H9 (cell line): ENCODE measurements around the gene VDAC2. TPM values are rescaled to one million over a fixed set of nuclear protein-coding genes. Genes with fewer than 3 reads are reported as not detected.

Source experiments
- DNase-seq: peaks from one replicate; pipeline ENCODE4 v3.0.0-alpha.2; 2017
- H2AFZ ChIP-seq: one replicate; pipeline ENCODE4 v1.6.1; 2013; ENCODE audit warnings: mild to moderate bottlenecking, low read length, control low read depth, moderate library complexity
- H2AK5ac ChIP-seq: 2 replicates; pipeline ENCODE4 v1.6.1; 2013; ENCODE audit warnings: low read length, control low read depth, mixed read lengths; ENCODE audit not compliant: insufficient read length
- H2BK120ac ChIP-seq: one replicate; pipeline ENCODE4 v1.6.1; 2013; ENCODE audit warnings: low read depth, mild to moderate bottlenecking, low read length, control low read depth, inconsistent platforms; ENCODE audit not compliant: poor library complexity, severe bottlenecking
- H2BK12ac ChIP-seq: 2 replicates; pipeline ENCODE4 v1.6.1; 2013; ENCODE audit warnings: low read length, control low read depth, mixed read lengths, low read depth; ENCODE audit not compliant: insufficient read length
- H2BK15ac ChIP-seq: 2 replicates; pipeline ENCODE4 v1.6.1; 2013; ENCODE audit warnings: low read depth, low read length, control low read depth
- H2BK20ac ChIP-seq: one replicate; pipeline ENCODE4 v1.6.1; 2013; ENCODE audit warnings: low read depth, mild to moderate bottlenecking, low read length, control low read depth, inconsistent platforms; ENCODE audit not compliant: poor library complexity, severe bottlenecking
- H2BK5ac ChIP-seq: 2 replicates; pipeline ENCODE4 v1.6.1; 2013; ENCODE audit warnings: low read length, control low read depth, mixed read lengths; ENCODE audit not compliant: insufficient read length
- H3K14ac ChIP-seq: 2 replicates; pipeline ENCODE4 v1.6.1; 2013; ENCODE audit warnings: low read length, control low read depth; ENCODE audit not compliant: insufficient read depth
- H3K18ac ChIP-seq: 2 replicates; pipeline ENCODE4 v1.6.1; 2013; ENCODE audit warnings: low read depth, mild to moderate bottlenecking, mixed read lengths, low read length, control low read depth; ENCODE audit not compliant: insufficient read length
- H3K23ac ChIP-seq: 2 replicates; pipeline ENCODE4 v1.6.1; 2013; ENCODE audit warnings: low read length, control low read depth, mixed read lengths, low read depth; ENCODE audit not compliant: insufficient read length
- H3K23me2 ChIP-seq: 2 replicates; pipeline ENCODE4 v1.6.1; 2013; ENCODE audit warnings: low read depth, mild to moderate bottlenecking, mixed read lengths, low read length, control low read depth; ENCODE audit not compliant: insufficient read length, poor library complexity, severe bottlenecking
- H3K27ac ChIP-seq: 2 replicates; pipeline ENCODE4 v1.5.1; 2013; ENCODE audit warnings: low read length, control low read depth, mixed read lengths, low read depth; ENCODE audit not compliant: insufficient read length
- H3K27me3 ChIP-seq: 2 replicates; pipeline ENCODE4 v1.6.1; 2013; ENCODE audit warnings: low read length, control low read depth, inconsistent platforms; ENCODE audit not compliant: insufficient read depth
- H3K4ac ChIP-seq: 2 replicates; pipeline ENCODE4 v1.6.1; 2013; ENCODE audit warnings: low read depth, mild to moderate bottlenecking, control low read depth, inconsistent platforms, low read length, moderate library complexity
- H3K4me1 ChIP-seq: 2 replicates; pipeline ENCODE4 v1.6.1; 2013; ENCODE audit warnings: low read length, control low read depth, inconsistent platforms; ENCODE audit not compliant: insufficient read depth
- H3K4me2 ChIP-seq: 2 replicates; pipeline ENCODE4 v1.6.1; 2013; ENCODE audit warnings: low read length, control low read depth, mixed read lengths; ENCODE audit not compliant: insufficient read length, insufficient read depth
- H3K56ac ChIP-seq: 2 replicates; pipeline ENCODE4 v1.6.1; 2013; ENCODE audit warnings: low read depth, mild to moderate bottlenecking, mixed read lengths, low read length, control low read depth; ENCODE audit not compliant: insufficient read length
- H3K79me1 ChIP-seq: 2 replicates; pipeline ENCODE4 v1.6.1; 2013; ENCODE audit warnings: low read depth, mild to moderate bottlenecking, moderate library complexity, low read length, control low read depth, inconsistent platforms; ENCODE audit not compliant: insufficient read depth, poor library complexity, severe bottlenecking
- H3K79me2 ChIP-seq: 2 replicates; pipeline ENCODE4 v1.6.1; 2013; ENCODE audit warnings: low read length, control low read depth, inconsistent platforms; ENCODE audit not compliant: insufficient read depth
- H3K9ac ChIP-seq: 2 replicates; pipeline ENCODE4 v1.6.1; 2013; ENCODE audit warnings: low read length, control low read depth, mixed read lengths; ENCODE audit not compliant: insufficient read length; ENCODE audit errors: extremely low read depth
- H3K9me3 ChIP-seq: one replicate; pipeline ENCODE4 v1.6.1; 2013; ENCODE audit warnings: low read depth, low read length, inconsistent platforms; ENCODE audit not compliant: control insufficient read depth
- H3T11ph ChIP-seq: one replicate; pipeline ENCODE4 v1.6.1; 2013; ENCODE audit warnings: mild to moderate bottlenecking, low read length, control low read depth, inconsistent platforms
- H4K20me1 ChIP-seq: one replicate; pipeline ENCODE4 v1.6.1; 2013; ENCODE audit not compliant: control insufficient read depth, insufficient read length, insufficient read depth
- H4K5ac ChIP-seq: 2 replicates; pipeline ENCODE4 v1.6.1; 2013; ENCODE audit warnings: low read depth, mild to moderate bottlenecking, mixed read lengths, low read length, control low read depth; ENCODE audit not compliant: insufficient read length
- H4K8ac ChIP-seq: replicated peaks from 2 replicates; pipeline ENCODE4 v1.6.1; 2013; ENCODE audit warnings: low read length, control low read depth, mixed read lengths, low read depth; ENCODE audit not compliant: insufficient read length
- H4K91ac ChIP-seq: 2 replicates; pipeline ENCODE4 v1.6.1; 2013; ENCODE audit warnings: low read depth, mild to moderate bottlenecking, moderate library complexity, mixed read lengths, low read length, control low read depth; ENCODE audit not compliant: insufficient read length
- H3K27ac Mint-ChIP-seq, 3 experiments: 2 replicates in 2 of 3; 3 replicates in 1 of 3; pipeline ENCODE4 v1.8.0; 2020 to 2021; ENCODE audit warnings: mixed read lengths in 3 of 3, mild to moderate bottlenecking in 1 of 3, moderate library complexity in 1 of 3
- H3K27me3 Mint-ChIP-seq: 2 replicates; pipeline ENCODE4 v1.8.0; 2021; ENCODE audit warnings: low read depth, mild to moderate bottlenecking, moderate library complexity, mixed read lengths
- H3K36me3 Mint-ChIP-seq, 3 experiments: 2 replicates in 2 of 3; 3 replicates in 1 of 3; pipeline ENCODE4 v1.8.0; 2020 to 2021; ENCODE audit warnings: low read depth in 3 of 3, mixed read lengths in 3 of 3; ENCODE audit not compliant: insufficient read depth in 1 of 3
- H3K4me1 Mint-ChIP-seq, 2 experiments: 2 replicates each; pipeline ENCODE4 v1.8.0; 2020; ENCODE audit warnings: mixed read lengths in 2 of 2
- H3K4me3 Mint-ChIP-seq, 2 experiments: 2 replicates in 1 of 2; 3 replicates in 1 of 2; pipeline ENCODE4 v1.8.0; 2020 to 2021; ENCODE audit warnings: mild to moderate bottlenecking in 2 of 2, mixed read lengths in 2 of 2, moderate library complexity in 1 of 2
- H3K9me3 Mint-ChIP-seq, 2 experiments: 2 replicates in 1 of 2; 3 replicates in 1 of 2; pipeline ENCODE4 v1.8.0; 2020; ENCODE audit warnings: mild to moderate bottlenecking in 2 of 2, mixed read lengths in 2 of 2, moderate library complexity in 1 of 2
- CTCF ChIP-seq: fragments of 200-600 bp; sonication (generic); conservative IDR thresholded peaks from 3 replicates; pipeline ENCODE4 v1.8.0; 2021; ENCODE audit warnings: antibody characterized with exemption, mild to moderate bottlenecking
- WGBS: extraction: QIAGEN DNeasy Blood & Tissue Kit; methylation state at CpG from one replicate; pipeline ENCODE4 v1.1.7; 2013; ENCODE audit warnings: missing lambda C conversion rate, low lambda C conversion rate, mixed read lengths; ENCODE audit not compliant: insufficient read length; ENCODE audit errors: extremely low coverage; 5-methylcytosine and 5-hydroxymethylcytosine counted together
- total RNA-seq: library from RNA; stranded (reverse); gene quantifications from 2 replicates; pipeline ENCODE4 v1.2.1, GENCODE V29; 2021

VDAC2 gene
- total RNA-seq, 1 experiment from 2014 or later = 271 TPM

DNA sequence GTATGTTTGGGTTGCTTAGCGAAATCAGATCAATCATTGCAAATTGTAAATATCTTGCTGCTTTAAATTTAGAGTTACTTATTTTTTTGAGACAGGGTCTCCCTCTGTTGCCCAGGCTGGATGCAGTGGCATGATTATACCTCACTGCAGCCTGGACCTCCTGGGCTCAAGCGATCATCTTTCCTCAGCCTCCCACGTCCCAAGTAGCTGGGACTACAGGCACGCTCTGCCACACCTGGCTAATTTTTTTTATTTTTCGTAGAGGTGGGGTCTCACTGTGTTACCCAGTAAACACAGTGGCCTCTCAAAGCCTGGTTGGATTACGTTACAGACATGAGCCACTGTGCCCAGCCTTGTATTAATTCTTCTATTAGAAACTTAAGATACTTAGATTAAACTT is 1.7 kb downstream of the VDAC2 start:
- Histone ChIP-seq H3K18ac (no peak overlapping the region), H3K9ac (no peak overlapping the region), H2BK20ac (no peak overlapping the region), H3K4ac (no peak overlapping the region), H3K27me3 (no peaks in the 10 kb centered on the region), H3K9me3 (no peaks in the 10 kb centered on the region), H4K8ac (no peak overlapping the region), H3K23ac (no peak overlapping the region), H2BK5ac (no peak overlapping the region), H2BK15ac (no peak overlapping the region), H3K79me1 (no peaks in the 10 kb centered on the region), H3K79me2 (peaks cover 23% of the 10 kb centered on the region), H3K14ac (no peak overlapping the region), H3T11ph (no peak overlapping the region), H3K27ac (no peak overlapping the region), H3K4me2 (peak overlapping the region; percentile 96), H3K23me2 (peaks cover 5% of the 10 kb centered on the region), H2BK120ac (no peak overlapping the region), H2AK5ac (no peak overlapping the region), H3K4me1 (peaks cover 13% of the 10 kb centered on the region), H2BK12ac (no peak overlapping the region), H4K20me1 (no peaks in the 10 kb centered on the region), H4K91ac (no peak overlapping the region), H3K56ac (no peak overlapping the region), H2AFZ (no peak overlapping the region), H4K5ac (no peak overlapping the region)
- Mint-ChIP-seq H3K36me3 (peaks cover 43 to 60% (median 59%) of the 10 kb centered on the region in 3 experiments), H3K9me3 (peaks cover 0 to 3% of the 10 kb centered on the region in 2 experiments; a peak in 1 of 5 replicates), H3K27ac (peak overlapping the region; percentile 31 to 69 (median 39); a peak in 4 of 7 replicates), H3K4me1 (peaks cover 30 to 39% of the 10 kb centered on the region in 2 experiments), H3K27me3 (peaks cover 3% of the 10 kb centered on the region; the same call in 1 of the 2 replicates), H3K4me3 (peak overlapping the region; percentile 87 to 94)
- TF ChIP-seq CTCF = no peak
- DNase-seq = no peak
- WGBS = 100% methylated on average over 1 of the region's 6 CpGs
